Prostate gland (tissue), 2 donors: ENCODE measurements around the gene SERINC4.

Source experiments
- CTCF ChIP-seq, 4 experiments: fragments of 200-600 bp in 2 of 4; fragments of 450-650 bp in 2 of 4; sonication (generic) in 2 of 4; IDR thresholded peaks; 1 replicate in 3 of 4; 2 replicates in 1 of 4; pipeline ENCODE4 v1.5.1; 2016 to 2019; ENCODE audit warnings: antibody characterized with exemption in 4 of 4, mild to moderate bottlenecking in 2 of 4, moderate library complexity in 2 of 4
- POLR2A ChIP-seq: fragments of 450-650 bp; IDR thresholded peaks from one replicate; pipeline ENCODE4 v1.6.1; 2016; ENCODE audit warnings: antibody characterized with exemption, mild to moderate bottlenecking
- POLR2AphosphoS5 ChIP-seq: sonication (generic); formaldehyde crosslinking; IDR thresholded peaks from one replicate; pipeline ENCODE4 v1.6.1; 2017; ENCODE audit warnings: antibody characterized with exemption

GRCh38 chr15:43771816-43772215, 28.2 kb downstream of the SERINC4 start:
- no peak for TF ChIP-seq CTCF (IDR thresholded peaks at IDR 0.05)
- no peak for TF ChIP-seq POLR2AphosphoS5
- no peak for TF ChIP-seq POLR2A
